H9 (cell line): Measurements from ENCODE around the gene MAP3K12. TPM values are rescaled to one million over a fixed set of nuclear protein-coding genes. Genes with fewer than 3 reads are reported as not detected.

Experiments
- DNase-seq: peaks from one replicate; pipeline ENCODE4 v3.0.0-alpha.2; 2017
- H2AFZ ChIP-seq: one replicate; pipeline ENCODE4 v1.6.1; 2013; ENCODE audit warnings: mild to moderate bottlenecking, low read length, control low read depth, moderate library complexity
- H2AK5ac ChIP-seq: 2 replicates; pipeline ENCODE4 v1.6.1; 2013; ENCODE audit warnings: low read length, control low read depth, mixed read lengths; ENCODE audit not compliant: insufficient read length
- H2BK120ac ChIP-seq: one replicate; pipeline ENCODE4 v1.6.1; 2013; ENCODE audit warnings: low read depth, mild to moderate bottlenecking, low read length, control low read depth, inconsistent platforms; ENCODE audit not compliant: poor library complexity, severe bottlenecking
- H2BK12ac ChIP-seq: 2 replicates; pipeline ENCODE4 v1.6.1; 2013; ENCODE audit warnings: low read length, control low read depth, mixed read lengths, low read depth; ENCODE audit not compliant: insufficient read length
- H2BK15ac ChIP-seq: 2 replicates; pipeline ENCODE4 v1.6.1; 2013; ENCODE audit warnings: low read depth, low read length, control low read depth
- H2BK20ac ChIP-seq: one replicate; pipeline ENCODE4 v1.6.1; 2013; ENCODE audit warnings: low read depth, mild to moderate bottlenecking, low read length, control low read depth, inconsistent platforms; ENCODE audit not compliant: poor library complexity, severe bottlenecking
- H2BK5ac ChIP-seq: 2 replicates; pipeline ENCODE4 v1.6.1; 2013; ENCODE audit warnings: low read length, control low read depth, mixed read lengths; ENCODE audit not compliant: insufficient read length
- H3K14ac ChIP-seq: 2 replicates; pipeline ENCODE4 v1.6.1; 2013; ENCODE audit warnings: low read length, control low read depth; ENCODE audit not compliant: insufficient read depth
- H3K18ac ChIP-seq: 2 replicates; pipeline ENCODE4 v1.6.1; 2013; ENCODE audit warnings: low read depth, mild to moderate bottlenecking, mixed read lengths, low read length, control low read depth; ENCODE audit not compliant: insufficient read length
- H3K23ac ChIP-seq: 2 replicates; pipeline ENCODE4 v1.6.1; 2013; ENCODE audit warnings: low read length, control low read depth, mixed read lengths, low read depth; ENCODE audit not compliant: insufficient read length
- H3K23me2 ChIP-seq: 2 replicates; pipeline ENCODE4 v1.6.1; 2013; ENCODE audit warnings: low read depth, mild to moderate bottlenecking, mixed read lengths, low read length, control low read depth; ENCODE audit not compliant: insufficient read length, poor library complexity, severe bottlenecking
- H3K27ac ChIP-seq: 2 replicates; pipeline ENCODE4 v1.5.1; 2013; ENCODE audit warnings: low read length, control low read depth, mixed read lengths, low read depth; ENCODE audit not compliant: insufficient read length
- H3K27me3 ChIP-seq: 2 replicates; pipeline ENCODE4 v1.6.1; 2013; ENCODE audit warnings: low read length, control low read depth, inconsistent platforms; ENCODE audit not compliant: insufficient read depth
- H3K4ac ChIP-seq: 2 replicates; pipeline ENCODE4 v1.6.1; 2013; ENCODE audit warnings: low read depth, mild to moderate bottlenecking, control low read depth, inconsistent platforms, low read length, moderate library complexity
- H3K4me1 ChIP-seq: 2 replicates; pipeline ENCODE4 v1.6.1; 2013; ENCODE audit warnings: low read length, control low read depth, inconsistent platforms; ENCODE audit not compliant: insufficient read depth
- H3K4me2 ChIP-seq: 2 replicates; pipeline ENCODE4 v1.6.1; 2013; ENCODE audit warnings: low read length, control low read depth, mixed read lengths; ENCODE audit not compliant: insufficient read length, insufficient read depth
- H3K56ac ChIP-seq: 2 replicates; pipeline ENCODE4 v1.6.1; 2013; ENCODE audit warnings: low read depth, mild to moderate bottlenecking, mixed read lengths, low read length, control low read depth; ENCODE audit not compliant: insufficient read length
- H3K79me1 ChIP-seq: 2 replicates; pipeline ENCODE4 v1.6.1; 2013; ENCODE audit warnings: low read depth, mild to moderate bottlenecking, moderate library complexity, low read length, control low read depth, inconsistent platforms; ENCODE audit not compliant: insufficient read depth, poor library complexity, severe bottlenecking
- H3K79me2 ChIP-seq: 2 replicates; pipeline ENCODE4 v1.6.1; 2013; ENCODE audit warnings: low read length, control low read depth, inconsistent platforms; ENCODE audit not compliant: insufficient read depth
- H3K9ac ChIP-seq: 2 replicates; pipeline ENCODE4 v1.6.1; 2013; ENCODE audit warnings: low read length, control low read depth, mixed read lengths; ENCODE audit not compliant: insufficient read length; ENCODE audit errors: extremely low read depth
- H3K9me3 ChIP-seq: one replicate; pipeline ENCODE4 v1.6.1; 2013; ENCODE audit warnings: low read depth, low read length, inconsistent platforms; ENCODE audit not compliant: control insufficient read depth
- H3T11ph ChIP-seq: one replicate; pipeline ENCODE4 v1.6.1; 2013; ENCODE audit warnings: mild to moderate bottlenecking, low read length, control low read depth, inconsistent platforms
- H4K20me1 ChIP-seq: one replicate; pipeline ENCODE4 v1.6.1; 2013; ENCODE audit not compliant: control insufficient read depth, insufficient read length, insufficient read depth
- H4K5ac ChIP-seq: 2 replicates; pipeline ENCODE4 v1.6.1; 2013; ENCODE audit warnings: low read depth, mild to moderate bottlenecking, mixed read lengths, low read length, control low read depth; ENCODE audit not compliant: insufficient read length
- H4K8ac ChIP-seq: replicated peaks from 2 replicates; pipeline ENCODE4 v1.6.1; 2013; ENCODE audit warnings: low read length, control low read depth, mixed read lengths, low read depth; ENCODE audit not compliant: insufficient read length
- H4K91ac ChIP-seq: 2 replicates; pipeline ENCODE4 v1.6.1; 2013; ENCODE audit warnings: low read depth, mild to moderate bottlenecking, moderate library complexity, mixed read lengths, low read length, control low read depth; ENCODE audit not compliant: insufficient read length
- H3K27ac Mint-ChIP-seq, 3 experiments: 2 replicates in 2 of 3; 3 replicates in 1 of 3; pipeline ENCODE4 v1.8.0; 2020 to 2021; ENCODE audit warnings: mixed read lengths in 3 of 3, mild to moderate bottlenecking in 1 of 3, moderate library complexity in 1 of 3
- H3K27me3 Mint-ChIP-seq: 2 replicates; pipeline ENCODE4 v1.8.0; 2021; ENCODE audit warnings: low read depth, mild to moderate bottlenecking, moderate library complexity, mixed read lengths
- H3K36me3 Mint-ChIP-seq, 3 experiments: 2 replicates in 2 of 3; 3 replicates in 1 of 3; pipeline ENCODE4 v1.8.0; 2020 to 2021; ENCODE audit warnings: low read depth in 3 of 3, mixed read lengths in 3 of 3; ENCODE audit not compliant: insufficient read depth in 1 of 3
- H3K4me1 Mint-ChIP-seq, 2 experiments: 2 replicates each; pipeline ENCODE4 v1.8.0; 2020; ENCODE audit warnings: mixed read lengths in 2 of 2
- H3K4me3 Mint-ChIP-seq, 2 experiments: 2 replicates in 1 of 2; 3 replicates in 1 of 2; pipeline ENCODE4 v1.8.0; 2020 to 2021; ENCODE audit warnings: mild to moderate bottlenecking in 2 of 2, mixed read lengths in 2 of 2, moderate library complexity in 1 of 2
- H3K9me3 Mint-ChIP-seq, 2 experiments: 2 replicates in 1 of 2; 3 replicates in 1 of 2; pipeline ENCODE4 v1.8.0; 2020; ENCODE audit warnings: mild to moderate bottlenecking in 2 of 2, mixed read lengths in 2 of 2, moderate library complexity in 1 of 2
- CTCF ChIP-seq: fragments of 200-600 bp; sonication (generic); conservative IDR thresholded peaks from 3 replicates; pipeline ENCODE4 v1.8.0; 2021; ENCODE audit warnings: antibody characterized with exemption, mild to moderate bottlenecking
- WGBS: extraction: QIAGEN DNeasy Blood & Tissue Kit; methylation state at CpG from one replicate; pipeline ENCODE4 v1.1.7; 2013; ENCODE audit warnings: missing lambda C conversion rate, low lambda C conversion rate, mixed read lengths; ENCODE audit not compliant: insufficient read length; ENCODE audit errors: extremely low coverage; 5-methylcytosine and 5-hydroxymethylcytosine counted together
- total RNA-seq: library from RNA; stranded (reverse); gene quantifications from 2 replicates; pipeline ENCODE4 v1.2.1, GENCODE V29; 2021

The MAP3K12 gene
- total RNA-seq, 1 experiment from 2014 or later: 22.3 TPM

DNA sequence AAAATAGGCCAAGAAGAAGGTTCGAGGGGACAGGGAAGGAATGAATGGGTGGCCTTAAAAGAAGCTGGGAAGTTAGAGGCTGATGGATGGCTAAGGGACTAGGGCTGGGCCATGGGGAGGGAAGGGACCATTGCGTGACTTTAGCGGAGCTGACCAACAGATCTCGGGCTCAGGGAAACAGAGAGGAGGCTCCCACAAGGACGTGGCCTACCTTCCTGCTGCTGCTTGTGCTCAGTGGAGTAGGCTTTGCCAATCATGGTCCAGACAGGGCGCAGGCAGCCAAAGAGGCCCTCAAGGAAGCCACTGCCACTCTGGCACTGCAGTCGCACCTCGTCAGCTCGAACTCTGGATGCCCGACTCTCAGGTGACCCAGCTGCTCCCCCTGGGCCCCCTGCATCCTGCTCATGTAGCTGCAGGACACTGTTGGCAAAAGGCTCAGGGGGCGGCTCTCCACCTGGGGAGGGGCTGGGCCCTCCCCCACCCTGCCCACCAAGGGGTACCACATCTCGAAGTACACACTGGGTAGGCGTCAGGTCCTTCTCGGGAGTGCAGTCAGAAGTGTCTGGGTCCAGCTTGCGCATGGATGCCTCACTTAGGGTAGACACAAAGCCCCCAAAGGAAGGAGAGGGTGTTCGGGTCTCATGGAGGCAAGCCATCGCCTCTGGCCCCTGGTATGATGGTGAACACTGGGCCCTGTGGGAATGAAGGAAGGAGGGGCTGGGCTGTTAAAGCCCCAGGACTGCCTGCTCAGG is 12.3 kb downstream of the MAP3K12 start:
- DNase-seq: no peak
- Histone ChIP-seq H3K14ac (no peak overlapping the region), H4K8ac (no peak overlapping the region), H4K5ac (no peak overlapping the region), H2BK5ac (no peak overlapping the region), H3K79me1 (no peaks in the 10 kb centered on the region), H4K20me1 (peaks cover 2% of the 10 kb centered on the region), H3K4me1 (no peaks in the 10 kb centered on the region), H3K56ac (no peak overlapping the region), H3K27me3 (no peaks in the 10 kb centered on the region), H2BK12ac (no peak overlapping the region), H3K4me2 (no peak overlapping the region), H3T11ph (no peak overlapping the region), H3K23me2 (no peaks in the 10 kb centered on the region), H3K9me3 (no peaks in the 10 kb centered on the region), H2AFZ (no peak overlapping the region), H2BK20ac (no peak overlapping the region), H3K4ac (no peak overlapping the region), H2AK5ac (no peak overlapping the region), H3K9ac (no peak overlapping the region), H2BK15ac (no peak overlapping the region), H3K27ac (no peak overlapping the region), H4K91ac (no peak overlapping the region), H3K79me2 (no peaks in the 10 kb centered on the region), H3K18ac (no peak overlapping the region), H3K23ac (no peak overlapping the region), H2BK120ac (no peak overlapping the region)
- TF ChIP-seq CTCF: no peak
- H3K27me3 Mint-ChIP-seq: peaks cover 1% of the 10 kb centered on the region; the same call in 1 of the 2 replicates
- no peak overlapping the region for H3K4me3 Mint-ChIP-seq
- no CpG with 5 or more reads among the region's 17 CpGs for WGBS
- H3K9me3 Mint-ChIP-seq: no peaks in the 10 kb centered on the region
- peak overlapping the region in 2 of 3 experiments; percentile 64 to 80; a peak in 4 of 7 replicates for H3K27ac Mint-ChIP-seq
- H3K4me1 Mint-ChIP-seq: peaks cover 15 to 17% of the 10 kb centered on the region in 2 experiments
- H3K36me3 Mint-ChIP-seq: peaks cover 24 to 44% (median 43%) of the 10 kb centered on the region in 3 experiments
